ENCODE measurements around the gene COTL1. TPM values are rescaled to one million over a fixed set of nuclear protein-coding genes. Genes with fewer than 3 reads are reported as not detected.
"Not testable (repeated sequence)": the region's sequence is repeated elsewhere in the genome, so short reads cannot be mapped to it uniquely, and the experiment has no call there.

COTL1 gene
- total RNA-seq, 1 experiment from 2014 or later: 102 TPM

- ChIA-PET CTCF (interaction anchor here (0.5 to 1.1 kb wide), 4 partner anchors 21 to 425 kb away, joined by 3 to 8 read pairs (median 4); no protein-coding TSS in a partner anchor), POLR2A (interaction anchor here (0.5 to 1.4 kb wide), 2 partner anchors 8 to 93 kb away, joined by 3 read pairs; no protein-coding TSS in a partner anchor)
- no peak for TF ChIP-seq ZNF396 (CRISPR knock-in tag; IDR thresholded peaks at IDR 0.05; ENCODE audit: borderline replicate concordance)
- TF ChIP-seq E2F1 (CRISPR knock-in tag; IDR thresholded peaks at IDR 0.05): no peak
- no peak for TF ChIP-seq JUN (CRISPR knock-in tag; IDR thresholded peaks at IDR 0.05)
- TF ChIP-seq NFE2L1 (CRISPR knock-in tag; IDR thresholded peaks at IDR 0.05): no peak
- TF ChIP-seq ZBTB21 (CRISPR knock-in tag; IDR thresholded peaks at IDR 0.05; ENCODE audit: borderline replicate concordance): no peak
- peak; percentile 53; the same call in 1 of the 2 replicates for TF ChIP-seq MAX (CRISPR knock-in tag; IDR thresholded peaks at IDR 0.05)
- no peak for TF ChIP-seq ESRRA (CRISPR knock-in tag; IDR thresholded peaks at IDR 0.05; ENCODE audit: borderline replicate concordance)
- TF ChIP-seq USF2 (CRISPR knock-in tag; IDR thresholded peaks at IDR 0.05): peak; percentile 77
- TF ChIP-seq HMGA2 (CRISPR knock-in tag; IDR thresholded peaks at IDR 0.05): no peak
- peak; percentile 19; the same call in 1 of the 2 replicates for TF ChIP-seq FOXP1 (CRISPR knock-in tag; IDR thresholded peaks at IDR 0.05; ENCODE audit: borderline replicate concordance)
- TF ChIP-seq ZNF512 (CRISPR knock-in tag; IDR thresholded peaks at IDR 0.05; ENCODE audit: borderline replicate concordance): no peak
- TF ChIP-seq NFYB (CRISPR knock-in tag; conservative IDR thresholded peaks at IDR 0.05; ENCODE audit: low read depth): no peak
- no peak for TF ChIP-seq ZNF416 (CRISPR knock-in tag; IDR thresholded peaks at IDR 0.05)
- TF ChIP-seq USF1 (CRISPR knock-in tag; IDR thresholded peaks at IDR 0.05): peak; percentile 49; the same call in 1 of the 2 replicates
- peak; percentile 53 for ATAC-seq
- DNase-seq (ENCODE audit: low spot score): no peak
- peaks cover 24% of the 10 kb centered on the region for H3K9me3 Mint-ChIP-seq
- no peak overlapping the region for H3K27ac Mint-ChIP-seq
- H3K4me1 Mint-ChIP-seq: peaks cover 24% of the 10 kb centered on the region
- no peak overlapping the region for H3K4me3 Mint-ChIP-seq
- H3K27me3 Mint-ChIP-seq (ENCODE audit: low read depth): peaks cover 9% of the 10 kb centered on the region
- H3K36me3 Mint-ChIP-seq: peaks cover 9% of the 10 kb centered on the region
Observed at GRCh38 chr16:84526794-84527531, 90.9 kb downstream of the COTL1 start.

GRCh38 chr16:84524941-84525581 lies 92.8 kb downstream of the COTL1 start:
- Mint-ChIP-seq H3K4me1 (peaks cover 26% of the 10 kb centered on the region), H3K9me3 (peaks cover 19% of the 10 kb centered on the region)
- H3K27ac Mint-ChIP-seq; POLR2A ChIA-PET; DNase-seq (ENCODE audit: low spot score); H3K4me3 Mint-ChIP-seq; H3K27me3 Mint-ChIP-seq (ENCODE audit: low read depth); H3K36me3 Mint-ChIP-seq: not testable (repeated sequence)
- ATAC-seq: peak; percentile 50
- CTCF ChIA-PET: interaction anchor here (0.7 kb wide), 1 partner anchor 360 kb away, joined by 3 read pairs; no protein-coding TSS in a partner anchor

GRCh38 chr16:84524346-84524920 lies 93.4 kb downstream of the COTL1 start:
- CTCF ChIA-PET: interaction anchor here (0.7 kb wide), 2 partner anchors 361 to 487 kb away, joined by 3 read pairs; partner anchors contain the start of gene ZDHHC7
- Mint-ChIP-seq H3K4me1 (peaks cover 30% of the 10 kb centered on the region), H3K9me3 (peaks cover 13% of the 10 kb centered on the region), H3K27ac (no peak overlapping the region), H3K36me3 (peaks cover 5% of the 10 kb centered on the region), H3K4me3 (no peak overlapping the region), H3K27me3 (ENCODE audit: low read depth) (peaks cover 4% of the 10 kb centered on the region)
- ATAC-seq: no peak
- no peak for DNase-seq (ENCODE audit: low spot score)
- POLR2A ChIA-PET: no interaction called here
- TF ChIP-seq ZNF219 (CRISPR knock-in tag; IDR thresholded peaks at IDR 0.05; ENCODE audit: borderline replicate concordance): no peak
- TF ChIP-seq IRF1 (CRISPR knock-in tag; IDR thresholded peaks at IDR 0.05): no peak
- no peak for TF ChIP-seq NFATC4 (CRISPR knock-in tag; IDR thresholded peaks at IDR 0.05)

All from WTC11 (cell line).